OCI-LY7 (cell line): Measurements from ENCODE around the gene OR1K1.

ENCODE experiments used
- EZH2phosphoT487 ChIP-seq: fragments of 200-600 bp; sonication (generic); IDR thresholded peaks from 2 replicates; pipeline ENCODE4 v1.6.1; 2018; ENCODE audit warnings: low read depth, borderline replicate concordance, mild to moderate bottlenecking, mixed run types, antibody characterized with exemption, low read length, moderate library complexity, mixed read lengths
- TF ChIP-seq, protein P1 (sequence below): fragments of 200-600 bp; sonication (generic); conservative IDR thresholded peaks from 2 replicates; pipeline ENCODE4 v1.5.1; 2014; ENCODE audit warnings: mild to moderate bottlenecking, antibody characterized with exemption, low read length, moderate library complexity, mixed read lengths

DNA sequence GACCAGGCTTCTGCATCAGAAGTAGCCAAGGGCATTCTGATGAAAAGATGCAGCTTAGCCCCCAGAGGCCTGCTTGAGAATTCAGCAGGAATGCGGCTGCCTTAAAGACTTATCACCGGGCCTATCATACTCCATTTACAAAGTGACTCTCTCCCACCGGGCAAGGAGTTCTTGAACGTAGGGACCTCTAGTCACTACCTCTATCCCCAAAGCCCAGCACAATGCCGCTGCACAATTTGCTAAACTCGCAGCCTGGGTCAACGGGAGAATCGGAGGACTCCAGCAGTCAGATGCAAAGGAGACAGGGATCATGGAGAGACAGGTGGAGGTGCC is 27.8 kb downstream of the OR1K1 start:
- TF ChIP-seq, protein P1, sequence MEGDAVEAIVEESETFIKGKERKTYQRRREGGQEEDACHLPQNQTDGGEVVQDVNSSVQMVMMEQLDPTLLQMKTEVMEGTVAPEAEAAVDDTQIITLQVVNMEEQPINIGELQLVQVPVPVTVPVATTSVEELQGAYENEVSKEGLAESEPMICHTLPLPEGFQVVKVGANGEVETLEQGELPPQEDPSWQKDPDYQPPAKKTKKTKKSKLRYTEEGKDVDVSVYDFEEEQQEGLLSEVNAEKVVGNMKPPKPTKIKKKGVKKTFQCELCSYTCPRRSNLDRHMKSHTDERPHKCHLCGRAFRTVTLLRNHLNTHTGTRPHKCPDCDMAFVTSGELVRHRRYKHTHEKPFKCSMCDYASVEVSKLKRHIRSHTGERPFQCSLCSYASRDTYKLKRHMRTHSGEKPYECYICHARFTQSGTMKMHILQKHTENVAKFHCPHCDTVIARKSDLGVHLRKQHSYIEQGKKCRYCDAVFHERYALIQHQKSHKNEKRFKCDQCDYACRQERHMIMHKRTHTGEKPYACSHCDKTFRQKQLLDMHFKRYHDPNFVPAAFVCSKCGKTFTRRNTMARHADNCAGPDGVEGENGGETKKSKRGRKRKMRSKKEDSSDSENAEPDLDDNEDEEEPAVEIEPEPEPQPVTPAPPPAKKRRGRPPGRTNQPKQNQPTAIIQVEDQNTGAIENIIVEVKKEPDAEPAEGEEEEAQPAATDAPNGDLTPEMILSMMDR = no peak
- no peak for TF ChIP-seq EZH2phosphoT487
